NCI-H187 (cell line): ENCODE data around the gene NEK1.

Source experiments
- DNase-seq, 2 experiments: peaks; one replicate each; lab custom pipeline; 2025; lab: John Stamatoyannopoulos, UW

The NEK1 gene

GRCh38 chr4:169611991-169612870, at the start of gene NEK1:
Gene NEK1, minus strand, starts transcription at chr4:169612583. Its CDS starts 9,953 bp downstream, at chr4:169602630.
- peak; percentile 49 to 78 for DNase-seq

GRCh38 chr4:169661761-169662160, 49.4 kb upstream of the NEK1 start:
- no peak for DNase-seq

GRCh38 chr4:169660929-169661328, 48.5 kb upstream of the NEK1 start:
- DNase-seq: no peak

- DNase-seq: peak; percentile 7 to 8
Observed at GRCh38 chr4:169659716-169660670, 47.6 kb upstream of the NEK1 start.

DNA sequence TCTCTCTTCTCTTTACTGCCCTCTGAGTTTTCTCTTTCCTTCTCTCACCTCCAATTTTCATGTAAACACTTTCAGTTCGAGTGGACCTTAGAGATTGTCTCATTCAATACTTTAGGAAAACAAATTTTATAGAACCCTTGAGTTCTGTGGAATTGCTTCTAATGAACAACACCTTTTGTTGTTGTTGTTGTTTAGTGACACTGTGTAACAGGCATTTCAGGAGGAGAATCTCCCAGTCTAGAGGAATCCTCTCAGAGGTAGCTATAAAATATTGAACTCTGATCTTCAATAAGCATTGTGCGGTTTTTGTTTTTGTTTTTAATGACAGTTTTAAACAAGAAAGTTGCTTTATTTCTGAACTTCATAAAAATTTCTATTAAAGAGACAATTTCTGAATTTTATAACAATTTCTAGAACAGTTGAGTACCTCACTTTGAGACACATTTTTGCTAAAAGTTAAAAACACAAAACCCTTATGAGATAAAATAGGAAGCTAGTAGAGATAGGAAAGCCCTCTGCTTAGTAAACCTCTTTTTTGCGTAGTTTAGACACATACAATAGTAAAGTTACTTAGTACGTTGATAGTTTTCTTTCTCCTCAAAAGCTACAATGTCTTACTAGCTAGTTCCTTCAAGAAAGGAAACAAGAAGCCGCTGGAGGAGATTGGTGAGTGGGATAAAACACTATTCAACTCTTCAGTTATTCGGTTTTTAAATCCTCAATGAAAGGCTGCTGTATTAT, 46.8 kb upstream of the NEK1 start:
- no peak for DNase-seq

GRCh38 chr4:169658196-169658595, 45.8 kb upstream of the NEK1 start:
- no peak for DNase-seq

DNA sequence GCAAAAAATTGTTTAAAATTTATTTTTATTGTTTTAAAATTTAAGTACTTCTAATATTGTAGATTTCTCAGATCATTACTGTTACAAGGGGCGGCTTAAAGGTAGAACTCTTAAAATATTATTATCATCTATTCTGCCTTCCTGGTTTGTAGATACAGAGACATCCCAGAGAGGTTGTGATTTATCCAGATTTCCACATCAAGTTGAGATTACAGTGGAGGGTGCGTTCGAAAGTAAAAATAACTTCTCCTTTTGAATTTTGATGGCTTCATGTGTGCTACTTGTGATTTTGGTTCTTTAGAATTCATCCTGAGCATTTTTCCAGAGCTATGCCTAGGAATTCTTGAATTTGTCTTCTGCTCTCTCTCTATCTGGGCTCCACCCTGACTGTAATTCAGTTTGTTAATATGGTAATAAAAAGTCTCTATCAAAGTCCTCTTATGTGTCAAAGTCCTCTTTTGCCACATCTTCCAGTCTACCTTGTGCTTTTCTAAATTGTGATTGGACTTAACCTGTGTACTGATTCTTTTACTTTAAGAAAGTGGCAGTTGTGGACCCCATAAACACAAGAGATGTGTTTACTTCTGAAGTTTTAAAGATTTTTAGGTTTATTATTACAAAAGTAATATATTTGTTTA, 45.2 kb upstream of the NEK1 start:
- no peak for DNase-seq

GRCh38 chr4:169655401-169655800, 43.0 kb upstream of the NEK1 start:
- no peak for DNase-seq

DNA sequence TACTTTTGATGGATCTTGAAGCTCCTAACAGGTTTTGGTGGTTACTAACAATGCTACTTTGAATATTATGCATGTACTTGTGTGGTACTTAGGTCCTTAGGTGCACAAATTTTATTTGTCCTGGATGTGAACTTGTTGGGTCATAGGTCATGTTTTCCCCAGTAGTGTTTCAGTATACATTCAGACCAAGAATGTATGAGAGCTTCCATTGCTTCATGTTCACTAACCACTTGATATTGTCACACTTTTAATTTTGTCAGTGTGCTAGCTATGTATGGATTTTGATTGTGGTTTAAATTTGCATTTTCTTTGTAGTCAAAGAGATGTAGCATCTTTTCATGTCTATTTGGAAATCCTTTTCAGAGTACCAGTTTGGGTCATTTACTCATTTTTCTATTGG, 40.2 kb upstream of the NEK1 start:
- no peak for DNase-seq

GRCh38 chr4:169650227-169650936, 38.0 kb upstream of the NEK1 start:
- no peak for DNase-seq

DNA sequence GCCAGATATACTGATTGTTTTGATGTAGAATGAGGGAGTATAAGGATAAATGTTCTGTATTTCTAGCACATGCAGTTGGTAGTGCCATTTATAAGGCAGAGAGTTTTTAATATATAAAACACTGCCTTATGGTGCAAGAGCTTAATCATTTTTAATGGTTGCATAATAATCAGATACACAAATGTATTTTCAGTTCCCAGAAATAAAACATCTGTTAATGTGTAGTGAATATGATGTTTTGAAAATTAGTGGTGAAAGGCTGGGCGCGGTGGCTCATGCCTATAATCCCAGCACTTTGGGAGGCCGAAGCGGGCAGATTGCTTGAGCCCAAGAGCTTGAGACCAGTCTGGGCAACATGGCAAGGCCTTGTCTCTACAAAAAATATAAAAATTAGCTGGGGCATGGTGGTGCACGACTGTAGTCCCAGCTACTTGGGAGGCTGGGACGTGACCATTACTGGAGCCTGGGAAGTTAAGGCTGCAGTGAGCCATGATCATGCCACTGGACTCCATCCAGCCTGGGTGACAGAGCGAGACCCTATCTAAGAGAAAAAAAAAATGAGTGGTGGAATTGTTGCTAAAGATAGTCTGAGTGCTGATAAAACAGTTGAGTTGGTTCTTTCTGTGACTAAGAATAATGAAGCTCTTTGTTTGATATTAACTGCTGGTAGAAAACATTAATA, 37.3 kb upstream of the NEK1 start:
- DNase-seq: no peak

DNA sequence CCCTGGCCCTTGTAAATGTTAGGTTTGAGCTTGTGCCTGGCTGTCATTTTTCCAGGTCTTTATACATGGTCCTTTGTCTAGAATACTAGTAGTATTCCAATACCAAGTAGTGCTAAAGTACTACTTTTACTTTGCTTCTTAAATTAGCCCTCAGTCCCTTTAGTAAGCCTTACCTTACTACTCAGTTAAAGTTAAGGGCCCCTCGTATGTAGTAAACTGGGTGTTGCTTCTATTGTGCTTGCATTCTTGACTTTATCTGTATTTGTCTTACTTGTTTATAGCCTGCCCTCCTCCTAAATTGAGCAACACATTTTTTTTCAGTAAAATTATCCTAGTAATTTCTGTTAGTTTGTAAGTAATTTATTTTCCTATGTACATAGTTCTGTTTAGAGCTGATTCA, 33.2 kb upstream of the NEK1 start:
- DNase-seq: no peak

GRCh38 chr4:169644802-169645201, 32.4 kb upstream of the NEK1 start:
- DNase-seq: no peak

GRCh38 chr4:169640261-169640870, 28.0 kb upstream of the NEK1 start:
- DNase-seq: no peak

- DNase-seq: no peak
Observed at GRCh38 chr4:169634975-169635374, 22.6 kb upstream of the NEK1 start.

DNA sequence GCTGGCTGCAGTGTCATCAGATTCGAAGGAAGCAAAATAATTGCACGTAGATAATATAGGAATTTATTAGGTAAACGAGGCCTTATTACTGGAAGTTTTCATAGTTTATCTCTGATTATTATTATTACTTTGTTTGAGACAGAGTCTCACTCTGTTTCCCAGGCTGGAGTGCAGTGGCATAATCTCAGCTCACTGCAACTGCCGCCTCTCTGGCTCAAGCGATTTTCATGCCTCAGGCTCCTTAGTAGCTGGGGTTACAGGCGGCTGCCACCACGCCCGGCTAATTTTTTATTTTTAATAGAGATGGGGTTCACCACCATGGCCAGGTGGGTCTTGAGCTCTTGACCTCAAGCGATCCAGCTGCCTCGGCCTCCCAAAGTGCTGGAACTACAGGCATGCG, 20.5 kb upstream of the NEK1 start:
- no peak for DNase-seq

DNA sequence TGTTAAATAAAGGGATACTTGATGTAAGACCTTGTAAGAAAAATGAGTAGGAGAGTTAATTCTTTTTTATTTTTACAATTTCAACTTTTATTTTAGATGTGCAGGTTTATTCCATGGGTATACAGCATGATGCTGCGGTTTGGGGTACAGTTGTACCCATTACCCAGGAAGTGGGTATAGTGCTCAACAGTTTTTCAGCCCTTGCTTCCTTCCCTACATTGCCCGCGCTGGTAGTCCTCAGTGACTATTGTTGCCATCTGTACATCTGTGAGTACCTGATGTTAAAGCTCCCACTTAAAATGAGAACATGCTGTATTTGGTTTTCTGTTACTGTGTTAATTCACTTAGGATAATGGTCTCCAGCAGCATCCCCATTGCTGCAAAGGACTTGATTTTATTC, 17.7 kb upstream of the NEK1 start:
- DNase-seq: no peak

DNA sequence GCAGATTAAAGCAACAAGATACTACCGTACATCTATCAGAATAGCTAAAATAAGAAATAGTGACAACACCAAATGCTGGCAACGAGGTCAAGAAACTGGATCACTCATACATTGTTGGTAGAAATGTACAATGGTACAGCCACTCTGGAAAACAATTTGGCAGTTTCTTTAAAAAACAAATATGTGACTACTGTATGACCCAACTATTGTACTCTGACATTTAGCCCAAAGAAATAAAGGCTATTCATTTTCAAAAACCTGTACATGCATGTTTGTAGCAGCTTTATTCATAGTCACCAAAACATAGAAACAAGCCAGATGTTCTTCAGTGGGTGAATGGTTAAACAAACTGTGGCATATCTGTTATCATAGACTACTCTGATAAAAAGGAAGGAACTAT, 16.2 kb upstream of the NEK1 start:
- no peak for DNase-seq

DNA sequence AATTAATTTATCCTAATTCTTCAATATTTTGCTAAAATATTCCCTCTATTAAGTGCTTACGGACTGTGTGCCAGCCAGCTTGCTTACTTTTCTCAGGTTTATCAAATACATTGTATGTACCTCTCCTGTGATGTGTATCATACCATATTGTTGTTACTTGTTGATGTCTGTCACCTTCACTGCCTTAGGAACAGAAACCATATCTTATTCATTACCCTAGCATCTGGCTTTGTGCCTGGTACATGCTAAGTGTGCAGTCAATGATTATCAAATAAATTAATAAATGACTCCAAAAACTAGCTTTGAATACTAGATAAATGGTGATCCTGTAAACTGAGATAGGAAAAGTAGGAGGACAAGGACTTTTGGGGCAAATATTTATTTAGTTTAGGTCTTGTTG, 14.9 kb upstream of the NEK1 start:
- DNase-seq: no peak
